Uterus (tissue), 4 donors: Measurements from ENCODE around the gene KLHL18. TPM values are rescaled to one million over a fixed set of nuclear protein-coding genes. Genes with fewer than 3 reads are reported as not detected.

Experiments used
- DNase-seq, 2 donors: peaks; one replicate each; pipeline ENCODE4 v3.0.0-alpha.2; 2019 to 2020
- H3K27ac ChIP-seq, 2 donors: fragments of 200-600 bp; sonication (generic); 1 replicate in 1 of 2; 2 replicates in 1 of 2; pipeline ENCODE4 v1.5.1; 2016 to 2018
- H3K27me3 ChIP-seq, 2 donors: fragments of 200-600 bp; sonication (generic); one replicate each; pipeline ENCODE4 v1.5.1; 2018 to 2019; ENCODE audit warnings: control low read depth in 1 of 2
- H3K36me3 ChIP-seq, 2 donors: fragments of 200-600 bp; sonication (generic); one replicate each; pipeline ENCODE4 v1.5.1; 2019; ENCODE audit warnings: control low read depth in 1 of 2
- H3K4me1 ChIP-seq, 2 donors: fragments of 200-600 bp; sonication (generic); one replicate each; pipeline ENCODE4 v1.5.1; 2018 to 2019; ENCODE audit warnings: control low read depth in 1 of 2
- H3K4me3 ChIP-seq, 2 donors: fragments of 200-600 bp; sonication (generic); 1 replicate in 1 of 2; 2 replicates in 1 of 2; pipeline ENCODE4 v1.5.1; 2018 to 2019; ENCODE audit warnings: mild to moderate bottlenecking in 1 of 2
- H3K9me3 ChIP-seq, 2 donors: fragments of 200-600 bp; sonication (generic); one replicate each; pipeline ENCODE4 v1.5.1; 2019; ENCODE audit warnings: control low read depth in 1 of 2
- CTCF ChIP-seq, 4 experiments: fragments of 200-600 bp in 2 of 4; fragments of 450-650 bp in 2 of 4; sonication (generic) in 2 of 4; IDR thresholded peaks; one replicate each; pipeline ENCODE4 v1.5.1; 2016 to 2019; ENCODE audit warnings: antibody characterized with exemption in 4 of 4, mild to moderate bottlenecking in 2 of 4, moderate library complexity in 1 of 4
- POLR2A ChIP-seq, 2 donors: fragments of 450-650 bp; IDR thresholded peaks; one replicate each; pipeline ENCODE4 v1.6.1; 2016; ENCODE audit warnings: antibody characterized with exemption in 2 of 2, mild to moderate bottlenecking in 1 of 2, moderate library complexity in 1 of 2
- intact Hi-C: fragments of 100-400 bp; cut with DNase I; formaldehyde crosslinking; loops from one replicate; pipeline ENCODE4 v1.15.1; 2023; ENCODE audit warnings: low total_unique reads
- total RNA-seq, 4 donors: library from RNA; depleted of rRNA in 3 of 4; stranded (reverse); fragments of >200 nt in 3 of 4; gene quantifications; one replicate each; pipeline versions ENCODE4 v1.1.0 to v1.2.4, GENCODE V29; 2014 to 2023
- donor health status: DM: yes; HTN: yes; CAD: no.

KLHL18 gene
- 10 to 100 TPM in 2 of 4 donors, 1 to 10 TPM in 2; 1.3 to 32.9 (median 15.0) TPM for total RNA-seq

DNA sequence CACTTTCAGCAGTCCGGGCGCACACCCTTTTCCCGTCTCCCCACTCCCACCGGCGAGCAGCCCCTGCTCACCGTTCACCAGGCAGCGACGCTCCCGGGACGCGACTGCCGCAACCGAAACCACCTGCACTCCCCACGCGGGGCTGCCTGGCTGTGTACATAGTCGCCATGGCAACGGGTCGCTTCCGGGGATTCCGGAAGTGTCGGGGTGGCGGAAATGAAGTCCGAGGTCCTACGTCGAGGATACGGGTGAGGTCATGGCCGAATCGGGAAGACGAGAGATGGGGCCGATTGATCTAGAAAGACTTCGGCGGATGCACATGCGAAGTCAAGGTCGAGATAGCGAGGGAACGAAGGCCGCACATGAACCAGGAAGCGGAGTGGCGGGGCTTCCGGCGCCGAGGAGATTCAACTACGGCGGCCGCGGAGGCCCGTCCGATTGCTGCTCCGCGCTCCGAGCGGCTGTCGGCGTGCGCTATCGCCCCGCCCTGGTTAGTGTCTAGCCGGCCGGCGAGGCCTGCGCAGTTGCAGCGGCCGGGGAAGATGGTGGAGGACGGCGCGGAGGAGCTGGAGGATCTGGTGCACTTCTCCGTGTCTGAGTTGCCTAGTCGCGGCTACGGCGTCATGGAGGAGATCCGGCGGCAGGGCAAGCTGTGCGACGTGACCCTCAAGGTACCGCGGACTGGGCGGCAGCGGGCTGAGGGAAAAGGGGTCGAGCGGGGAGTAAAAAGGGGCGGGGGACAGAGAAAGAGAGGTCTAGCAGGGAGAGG, at the start of gene KLHL18, which contains the start of gene KIF9:
Gene KLHL18 (plus strand): TSS at position 521 of the 769 bp plus-strand sequence. CDS start 22 bp downstream, at position 543.
Gene KIF9 (minus strand): TSS at position 376 of the 769 bp plus-strand sequence. CDS start 5,425 bp downstream, outside the sequence.
- Histone ChIP-seq H3K36me3 (no peaks in the 10 kb centered on the region), H3K27ac (peak within 1 kb of the TSS; percentile 90 to 92), H3K27me3 (no peaks in the 10 kb centered on the region), H3K9me3 (no peaks in the 10 kb centered on the region), H3K4me1 (peaks cover 5 to 15% of the 10 kb centered on the region in 2 donors), H3K4me3 (peak within 1 kb of the TSS; percentile 62 to 74)
- peak in 1 of 2 donors; percentile 46 for TF ChIP-seq POLR2A (IDR thresholded peaks at IDR 0.05)
- TF ChIP-seq CTCF (IDR thresholded peaks at IDR 0.05), result peak in 2 of 4 experiments; percentile 22 to 36
- DNase-seq, result peak; percentile 91 to 93
- intact Hi-C loops, result no loop called here

DNA sequence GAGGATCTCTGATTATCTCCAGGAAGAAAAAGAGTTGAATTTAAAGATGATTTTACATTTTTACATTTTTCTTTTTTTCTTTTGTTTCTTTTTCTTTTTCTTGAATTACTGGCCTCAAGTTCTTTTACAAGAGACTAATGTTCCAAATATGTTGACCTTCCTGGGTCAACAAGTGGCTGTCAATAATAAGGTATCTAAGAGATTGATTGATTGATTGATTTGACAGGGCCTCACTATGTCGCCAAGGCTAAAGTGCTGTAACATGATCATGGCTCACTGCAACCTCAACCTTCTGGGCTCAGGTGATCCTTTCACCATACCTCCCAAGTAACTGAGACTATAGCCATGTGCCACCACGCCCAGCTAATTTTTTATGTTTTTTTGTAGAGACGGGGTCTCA, 44.7 kb upstream of the KLHL18 start:
- TF ChIP-seq CTCF (IDR thresholded peaks at IDR 0.05), result no peak
- no peak for TF ChIP-seq POLR2A (IDR thresholded peaks at IDR 0.05)
- DNase-seq, result no peak
- Histone ChIP-seq H3K36me3 (no peaks in the 10 kb centered on the region), H3K4me1 (no peaks in the 10 kb centered on the region), H3K4me3 (no peak overlapping the region), H3K27me3 (no peaks in the 10 kb centered on the region), H3K9me3 (no peaks in the 10 kb centered on the region), H3K27ac (no peak overlapping the region)
- intact Hi-C loops, result no loop called here

DNA sequence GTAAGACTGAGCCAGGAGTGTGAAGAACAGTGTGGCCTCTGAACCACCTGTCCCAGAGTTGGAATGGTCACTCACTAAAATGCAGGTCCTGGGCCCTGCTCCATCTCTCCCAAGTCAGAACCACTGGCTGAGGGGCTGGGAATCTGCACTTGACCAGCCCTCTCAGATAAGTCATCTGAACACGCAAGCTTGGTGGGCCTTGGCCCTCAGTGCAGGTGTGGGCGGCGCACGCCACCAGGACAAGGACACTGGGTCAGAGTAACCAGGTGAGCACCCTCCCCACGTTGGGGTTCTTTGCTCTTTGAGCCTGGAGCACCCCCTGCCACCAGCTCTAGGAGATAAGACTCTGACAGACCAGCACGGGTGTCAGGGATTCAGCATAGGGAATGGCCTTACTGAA, 42.8 kb upstream of the KLHL18 start:
- Histone ChIP-seq H3K4me1 (no peaks in the 10 kb centered on the region), H3K27me3 (no peaks in the 10 kb centered on the region), H3K4me3 (no peak overlapping the region), H3K27ac (no peak overlapping the region), H3K9me3 (no peaks in the 10 kb centered on the region), H3K36me3 (no peaks in the 10 kb centered on the region)
- intact Hi-C loops, result no loop called here
- TF ChIP-seq CTCF (IDR thresholded peaks at IDR 0.05) (no peak), POLR2A (IDR thresholded peaks at IDR 0.05) (no peak)
- DNase-seq, result no peak

GRCh38 chr3:47243419-47244147, 39.2 kb upstream of the KLHL18 start:
- no peaks in the 10 kb centered on the region for H3K4me1 ChIP-seq
- TF ChIP-seq CTCF (IDR thresholded peaks at IDR 0.05) (no peak), POLR2A (IDR thresholded peaks at IDR 0.05) (no peak)
- H3K36me3 ChIP-seq, result no peaks in the 10 kb centered on the region
- H3K4me3 ChIP-seq, result no peak overlapping the region
- H3K9me3 ChIP-seq, result no peaks in the 10 kb centered on the region
- no peak for DNase-seq
- H3K27ac ChIP-seq, result no peak overlapping the region
- no peaks in the 10 kb centered on the region for H3K27me3 ChIP-seq
- intact Hi-C loops, result no loop called here
